GM04503 (cell line): ENCODE results near the gene PTPRZ1.
A peak's percentile ranks its signal among the peaks of the same experiment; 100 is the strongest.

Source experiments
- DNase-seq: peaks from one replicate; pipeline ENCODE4 v3.0.0-alpha.2; 2012; ENCODE audit warnings: low read depth

The PTPRZ1 gene

DNA sequence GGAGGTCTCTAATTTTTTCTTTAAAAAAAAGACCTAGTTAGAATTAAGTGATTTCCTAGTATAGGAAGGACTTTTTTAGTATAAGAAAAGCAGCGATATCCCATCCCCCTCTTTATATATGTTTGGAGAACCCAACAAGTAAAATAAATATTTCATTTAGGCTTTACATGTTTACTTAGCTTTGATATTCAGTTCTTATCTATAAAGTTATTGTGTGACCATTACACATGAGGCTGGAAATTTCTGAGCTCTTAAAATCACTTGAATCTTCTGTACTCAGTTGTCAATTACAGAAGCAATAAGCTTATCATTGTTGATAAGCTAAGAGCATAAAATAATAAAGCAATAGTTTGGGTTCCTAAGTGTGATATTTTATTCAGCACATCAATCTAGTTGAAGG lies 181.4 kb downstream of the PTPRZ1 start:
- no peak for DNase-seq

DNA sequence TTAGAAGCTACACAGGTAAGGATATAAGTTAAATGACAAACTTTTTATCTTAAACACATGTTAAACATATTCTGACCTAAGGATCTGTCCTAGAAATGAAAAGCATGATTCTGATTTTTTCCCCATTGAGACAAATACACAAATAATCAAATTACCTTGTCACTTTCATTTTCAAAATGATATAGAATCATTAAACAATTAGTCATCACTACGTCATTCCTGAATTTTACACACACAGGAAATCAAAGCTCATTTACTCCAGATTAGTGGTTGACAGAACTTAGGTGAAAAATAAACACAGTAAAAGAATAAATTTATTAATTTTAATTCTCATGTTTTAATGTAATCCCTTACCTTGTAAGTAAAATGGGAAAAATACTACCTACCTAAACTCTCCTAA lies 182.1 kb downstream of the PTPRZ1 start:
- DNase-seq, result no peak

DNA sequence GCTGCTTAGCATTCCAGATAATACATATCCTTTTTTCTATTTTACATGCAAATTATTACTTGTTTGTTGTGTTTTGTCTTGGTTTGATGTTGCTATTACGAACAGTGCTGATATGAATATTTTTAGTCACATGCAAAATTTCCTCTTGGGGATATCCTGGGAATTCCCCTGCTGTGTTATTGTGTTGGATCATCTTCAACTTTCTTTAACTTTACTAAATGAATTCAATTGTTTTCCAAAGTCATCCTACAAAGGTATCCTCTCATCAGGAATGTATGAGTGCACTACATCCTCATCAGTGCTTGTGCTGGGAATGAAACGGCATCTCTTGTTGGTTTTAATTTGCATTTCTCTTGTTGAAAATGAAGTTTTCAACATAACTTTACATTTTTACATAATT lies 184.0 kb downstream of the PTPRZ1 start:
- no peak for DNase-seq

DNA sequence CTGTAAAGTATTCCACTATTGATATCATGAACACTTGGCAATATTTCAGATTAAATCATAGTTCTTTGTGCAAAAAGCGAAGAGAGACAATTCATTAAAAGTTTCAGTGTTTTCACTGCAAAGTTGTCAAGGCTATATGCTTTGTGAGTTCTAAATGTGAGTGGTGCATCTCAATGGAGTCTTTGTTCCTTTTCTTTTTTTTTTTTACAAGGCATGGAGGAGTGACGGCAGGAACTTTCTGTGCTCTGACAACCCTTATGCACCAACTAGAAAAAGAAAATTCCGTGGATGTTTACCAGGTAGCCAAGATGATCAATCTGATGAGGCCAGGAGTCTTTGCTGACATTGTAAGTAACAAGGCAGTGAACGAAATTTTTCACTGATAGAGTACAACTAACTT lies 186.6 kb downstream of the PTPRZ1 start:
- DNase-seq, result no peak

DNA sequence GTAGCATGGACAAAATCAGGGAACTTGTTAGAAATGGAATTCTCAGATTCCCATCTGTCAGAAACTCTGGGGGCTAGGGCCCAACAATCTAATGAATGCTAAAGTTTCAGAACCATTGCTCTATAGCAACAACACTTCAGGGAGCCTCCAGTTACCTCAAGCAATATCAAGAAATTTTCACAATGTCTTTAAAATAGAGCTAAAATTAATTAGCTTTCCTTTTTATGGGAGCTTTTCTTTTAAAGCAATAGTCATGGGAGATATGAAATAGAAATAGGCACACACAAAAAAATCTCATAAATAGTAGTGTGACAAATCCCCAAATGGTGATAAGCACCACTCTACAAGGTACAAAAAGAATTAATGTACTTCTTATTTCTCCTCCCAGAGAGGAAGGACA lies 190.2 kb downstream of the PTPRZ1 start:
- DNase-seq, result no peak

DNA sequence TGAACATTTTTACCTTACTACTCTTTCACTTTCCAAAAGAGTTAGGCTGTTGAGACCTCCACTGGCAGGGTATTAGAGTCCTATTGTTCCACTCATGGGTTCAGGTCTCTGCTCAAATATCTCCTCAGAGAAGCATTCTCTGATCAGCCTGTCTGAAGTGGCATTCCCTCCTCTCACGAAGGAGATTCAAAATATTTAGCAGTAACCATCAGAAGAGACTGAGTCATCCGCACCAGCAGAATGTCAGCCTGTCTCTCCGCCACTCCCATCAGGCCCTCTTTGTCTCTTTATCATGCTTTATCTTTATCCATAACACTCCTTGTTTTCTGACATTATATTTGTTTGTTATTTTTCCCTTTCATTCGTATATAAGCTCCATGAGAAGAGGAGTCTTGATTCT lies 192.0 kb downstream of the PTPRZ1 start:
- DNase-seq, result no peak

DNA sequence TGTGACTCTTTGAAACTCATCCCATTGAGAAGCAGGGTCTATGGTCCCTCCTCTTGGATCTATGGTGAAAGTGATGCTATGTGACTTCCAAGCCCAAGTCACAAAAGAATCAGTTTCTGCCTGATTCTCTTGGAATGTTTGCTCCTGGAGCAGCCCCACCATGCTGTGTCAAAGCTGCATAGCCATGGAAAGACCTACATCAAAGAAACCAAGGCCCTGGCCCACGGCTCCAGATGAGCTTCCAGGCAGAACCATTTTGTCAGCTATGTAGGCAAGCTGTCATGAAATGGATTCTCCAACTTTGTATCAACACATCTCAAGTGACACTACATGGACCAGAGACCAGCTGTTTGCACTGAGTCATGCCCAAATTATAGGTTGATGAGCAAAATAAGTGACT lies 194.1 kb downstream of the PTPRZ1 start:
- DNase-seq, result no peak

DNA sequence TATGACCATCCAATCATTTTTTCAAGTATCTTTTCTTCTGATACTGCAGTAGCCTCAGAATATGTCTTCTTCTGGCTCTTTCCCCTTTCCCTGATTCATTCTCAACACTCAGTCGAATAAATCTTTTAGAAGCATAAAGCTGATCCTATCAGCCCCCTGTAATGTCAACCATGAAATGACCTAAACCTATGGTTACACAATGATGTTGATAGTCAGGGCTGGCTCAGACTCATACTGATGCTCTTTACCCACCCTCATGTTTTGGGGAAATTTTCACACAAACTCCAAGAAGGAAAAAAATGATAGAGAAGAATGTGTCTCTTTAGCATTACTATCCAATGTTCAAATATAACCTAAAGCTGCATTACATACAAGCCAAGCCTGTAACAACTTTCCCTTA lies 195.1 kb downstream of the PTPRZ1 start:
- no peak for DNase-seq

DNA sequence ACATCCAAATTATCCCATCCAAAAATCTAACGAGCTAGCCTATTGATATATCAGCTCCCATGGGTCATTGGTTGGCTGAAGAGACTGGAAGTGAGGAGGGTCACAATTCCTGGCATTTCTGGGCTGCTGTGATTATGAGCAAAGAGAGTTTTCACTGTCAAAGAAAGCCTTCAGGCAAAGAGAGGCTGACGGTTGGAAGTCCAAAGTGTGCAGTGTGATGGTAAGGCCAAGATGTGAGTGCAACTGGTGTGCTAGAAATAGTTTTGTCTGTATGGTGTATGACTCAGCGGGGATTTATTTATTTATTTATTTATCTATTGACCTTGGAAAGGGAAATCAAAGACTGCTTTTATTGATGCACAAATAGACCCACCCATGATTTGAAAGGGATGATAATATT lies 196.0 kb downstream of the PTPRZ1 start:
- no peak for DNase-seq

DNA sequence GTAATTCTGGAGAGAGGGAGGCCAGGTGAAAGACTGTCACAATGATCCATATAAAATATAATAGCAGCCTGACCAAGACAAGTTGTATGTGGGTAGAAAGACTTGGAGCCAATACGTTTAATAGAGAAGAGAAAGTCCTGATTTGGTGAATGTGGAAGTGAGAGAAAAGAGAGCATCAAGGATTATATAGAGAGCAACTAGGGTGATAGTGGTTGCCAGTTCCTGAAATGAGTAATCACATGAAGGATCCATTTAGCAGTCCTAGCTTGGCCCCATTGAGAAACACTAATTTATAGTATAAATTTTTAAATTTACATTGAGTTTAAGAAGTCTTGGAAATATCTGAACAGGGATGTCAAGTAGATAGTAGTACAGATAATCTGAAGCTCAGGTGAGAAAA lies 197.1 kb downstream of the PTPRZ1 start:
- no peak for DNase-seq

DNA sequence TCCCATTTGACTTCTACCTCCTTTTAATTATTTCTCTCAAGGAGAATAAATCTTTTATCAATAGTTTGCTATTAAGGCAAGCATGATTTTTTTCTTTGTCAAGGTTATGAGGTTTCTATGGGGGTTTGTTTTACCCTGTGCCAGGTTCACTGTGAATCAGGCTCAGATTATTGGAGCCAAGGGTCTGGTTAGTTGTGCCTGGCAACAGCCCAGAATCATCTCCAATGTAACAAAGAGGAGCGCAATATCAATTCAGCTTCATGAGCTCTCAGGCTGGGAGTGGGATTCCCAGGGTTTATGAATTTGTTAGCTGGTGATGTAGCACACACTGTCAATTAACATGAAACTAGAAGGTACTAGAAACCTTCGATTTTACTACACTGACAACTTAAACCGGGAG lies 197.9 kb downstream of the PTPRZ1 start:
- DNase-seq, result no peak

DNA sequence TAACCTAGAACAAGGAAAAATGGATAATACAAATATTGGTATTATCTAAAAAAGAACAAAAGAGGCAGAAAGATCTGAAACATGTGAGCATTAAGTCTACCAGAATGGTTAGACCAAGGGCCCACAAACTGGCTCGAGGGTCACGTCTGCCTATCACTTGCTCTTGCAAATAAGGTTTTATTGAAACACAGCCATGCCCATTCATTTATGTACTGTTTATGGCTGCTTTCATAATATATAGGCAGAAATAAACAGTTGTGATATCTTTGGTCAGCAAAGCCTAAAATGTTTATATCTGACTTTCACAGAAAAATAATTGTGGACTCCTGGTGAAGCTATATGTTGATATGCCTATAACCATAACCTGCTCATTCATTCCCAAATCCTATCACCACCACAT lies 199.3 kb downstream of the PTPRZ1 start:
- no peak for DNase-seq

DNA sequence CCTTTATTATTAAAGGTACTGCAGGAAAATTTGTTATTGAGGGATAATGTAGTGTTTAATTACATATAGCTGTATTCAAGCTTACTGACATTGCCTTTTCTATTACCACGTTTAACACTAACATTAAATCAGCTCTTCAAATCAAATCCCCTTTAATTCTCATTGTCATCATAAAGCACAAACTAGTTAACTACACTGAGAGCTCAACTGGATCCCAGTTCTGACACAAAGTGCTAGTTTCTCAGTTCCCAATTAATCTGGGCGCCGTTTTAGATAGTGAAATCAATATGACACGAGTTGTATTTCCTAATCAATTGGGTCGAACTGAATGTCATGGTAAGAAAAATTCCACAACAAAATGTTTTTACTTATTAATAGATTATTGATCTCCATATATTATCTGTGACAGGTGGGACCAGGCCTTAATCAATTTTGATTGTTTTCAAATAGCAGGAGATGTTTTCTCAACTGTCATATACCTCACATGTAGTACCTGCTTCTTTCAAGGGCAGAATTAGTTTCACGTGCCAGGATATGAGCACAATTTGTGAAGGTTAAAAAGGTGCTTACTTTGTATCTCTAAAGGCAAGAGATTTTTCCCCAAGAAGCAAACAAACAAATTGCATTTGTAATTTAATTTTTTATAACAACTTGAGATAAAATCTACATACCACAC lies 200.1 kb downstream of the PTPRZ1 start:
- no peak for DNase-seq

DNA sequence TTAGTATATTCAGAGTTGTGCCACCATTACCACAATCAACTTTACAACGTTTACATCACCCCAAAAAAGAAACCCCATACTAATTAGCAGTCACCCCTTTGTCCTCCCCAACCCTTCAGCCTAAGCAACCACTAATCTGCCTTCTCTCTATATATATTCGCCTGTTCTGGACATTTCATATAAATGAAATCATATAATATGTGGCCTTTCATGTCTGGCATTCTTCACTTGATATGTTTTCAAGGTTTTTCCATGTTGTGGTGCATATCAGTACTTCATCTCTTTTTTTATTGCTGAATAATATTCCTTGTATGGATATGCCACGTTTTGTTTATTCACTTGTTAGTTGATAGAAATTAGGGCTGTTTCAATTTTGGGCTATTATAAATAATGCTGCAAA lies 200.7 kb downstream of the PTPRZ1 start:
- DNase-seq, result no peak

DNA sequence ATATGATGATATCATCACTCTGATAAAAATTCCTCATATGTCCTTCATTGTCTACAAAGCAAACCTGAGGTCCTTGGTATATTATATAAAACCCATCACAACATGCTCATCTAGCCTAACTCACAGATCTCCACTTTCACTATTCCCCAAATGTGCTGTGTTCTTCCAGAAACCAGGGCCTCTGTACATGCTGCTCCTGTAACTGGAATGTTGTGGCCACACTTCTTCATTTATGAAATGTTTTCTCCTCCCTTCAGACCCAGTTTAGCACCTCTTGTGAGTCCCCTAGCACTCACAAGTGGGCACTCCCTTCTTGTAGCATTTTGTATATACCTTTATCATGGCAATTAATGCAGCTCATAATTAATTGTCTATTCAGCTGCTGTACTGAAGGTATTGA lies 209.2 kb downstream of the PTPRZ1 start:
- DNase-seq, result no peak

DNA sequence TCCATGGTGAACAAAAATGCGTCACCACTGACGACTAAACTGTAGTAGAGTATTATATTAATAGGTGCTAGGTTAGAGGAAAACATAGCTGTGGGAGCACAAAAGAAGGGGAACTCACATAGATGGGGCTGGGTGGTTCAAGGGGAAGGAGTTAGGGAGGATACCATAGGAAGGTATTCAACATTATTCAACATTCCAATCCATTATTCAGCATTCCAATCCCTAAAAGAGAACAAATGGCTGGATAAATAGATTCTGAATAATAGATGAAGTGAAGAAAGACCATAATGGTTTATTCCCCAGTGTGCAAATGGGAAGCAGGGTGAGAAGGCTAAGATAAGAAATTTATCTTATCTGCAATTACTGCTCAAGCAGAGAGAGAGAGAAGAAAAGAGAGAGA lies 209.7 kb downstream of the PTPRZ1 start:
- no peak for DNase-seq

DNA sequence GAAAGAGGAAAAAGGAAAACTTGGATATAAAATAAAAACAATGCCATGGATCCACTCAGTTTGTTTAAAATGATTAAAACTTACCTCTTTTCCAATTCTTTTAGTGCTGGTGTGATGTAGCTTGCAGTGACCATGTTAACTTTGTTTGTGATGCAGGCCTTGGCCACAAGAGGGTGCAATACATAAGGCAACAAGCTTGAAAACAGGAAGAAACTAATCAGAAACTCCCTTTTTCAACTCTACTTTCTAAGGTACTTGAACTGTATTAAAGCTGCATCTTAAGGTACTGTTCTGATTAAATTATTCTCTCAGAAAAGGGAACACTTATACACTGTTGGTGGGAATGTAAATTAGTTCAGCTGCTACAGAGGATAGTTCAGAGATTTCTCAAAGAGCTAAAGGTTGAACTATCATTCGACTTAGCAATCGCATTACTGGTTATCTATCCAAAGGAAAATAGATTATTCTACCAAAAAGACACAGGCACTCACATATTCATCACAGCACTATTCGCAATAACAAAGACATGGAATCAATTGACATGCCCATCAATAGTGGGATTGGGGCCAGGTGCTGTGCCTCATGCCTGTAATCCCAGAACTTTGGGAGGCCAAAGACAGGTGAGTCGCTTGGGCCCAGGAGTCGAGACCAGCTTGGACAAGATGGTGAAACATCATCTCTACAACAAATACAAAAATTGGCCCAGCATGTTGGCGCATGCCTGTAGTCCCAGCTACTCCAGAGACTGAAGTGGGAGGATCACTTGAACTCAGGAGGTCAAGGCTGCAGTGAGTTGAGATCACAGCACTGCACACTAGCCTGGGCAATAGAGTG lies 220.2 kb downstream of the PTPRZ1 start:
- DNase-seq, result peak; percentile 16

DNA sequence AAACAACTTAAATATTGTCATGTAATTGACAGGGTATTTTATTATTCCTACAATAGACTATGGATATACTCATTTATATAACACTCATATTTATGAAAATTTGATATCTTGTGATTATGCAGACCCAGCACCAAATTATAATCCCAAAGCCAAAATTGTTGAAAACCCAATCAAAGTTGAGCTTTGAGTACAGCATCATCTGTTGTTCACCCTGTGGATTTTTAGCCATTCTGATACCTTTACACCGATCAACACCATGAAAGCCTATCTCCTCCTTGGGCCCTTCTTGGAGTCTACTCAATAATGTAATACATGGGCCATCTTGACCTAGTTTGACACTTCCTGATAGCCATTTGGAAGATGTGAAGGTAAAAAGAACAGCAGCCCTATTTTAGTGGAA lies 221.6 kb downstream of the PTPRZ1 start:
- no peak for DNase-seq

DNA sequence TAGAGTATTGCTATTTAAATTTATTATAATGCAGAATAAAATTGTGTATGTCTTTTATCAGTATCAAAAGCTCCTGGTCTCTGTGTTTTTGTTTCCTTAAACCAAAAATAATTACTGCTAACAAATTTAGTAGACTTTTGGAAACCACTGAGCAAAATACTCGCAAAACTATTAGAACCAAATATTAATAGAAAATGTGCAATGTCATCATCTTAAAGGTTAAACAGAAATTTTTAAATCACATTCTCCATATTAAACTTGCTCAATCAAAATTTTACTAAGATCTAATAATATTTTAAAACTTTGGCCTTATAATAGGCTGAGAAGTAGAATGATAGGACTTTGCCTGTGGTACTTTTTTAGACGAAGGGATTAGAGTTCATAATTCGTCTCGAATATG lies 222.7 kb downstream of the PTPRZ1 start:
- no peak for DNase-seq

DNA sequence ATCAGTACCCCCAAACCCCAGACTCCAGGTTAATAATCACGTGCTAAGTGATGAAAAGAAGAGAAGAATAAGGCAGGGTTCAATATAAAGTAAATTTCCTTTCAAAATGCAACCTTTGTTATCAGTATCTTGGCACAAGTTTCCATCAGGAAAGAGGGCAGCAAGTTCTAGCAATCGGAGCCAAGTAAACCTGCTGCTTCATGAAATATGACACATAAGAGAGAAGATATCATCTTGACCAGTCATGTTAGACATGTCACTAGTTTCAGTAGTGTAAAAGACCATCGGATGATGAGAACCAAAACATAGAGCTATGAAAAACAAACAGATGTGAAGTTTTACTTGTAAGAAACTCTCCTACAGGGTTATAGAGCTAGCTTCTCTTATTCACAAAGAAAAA lies 227.1 kb downstream of the PTPRZ1 start:
- DNase-seq, result no peak

DNA sequence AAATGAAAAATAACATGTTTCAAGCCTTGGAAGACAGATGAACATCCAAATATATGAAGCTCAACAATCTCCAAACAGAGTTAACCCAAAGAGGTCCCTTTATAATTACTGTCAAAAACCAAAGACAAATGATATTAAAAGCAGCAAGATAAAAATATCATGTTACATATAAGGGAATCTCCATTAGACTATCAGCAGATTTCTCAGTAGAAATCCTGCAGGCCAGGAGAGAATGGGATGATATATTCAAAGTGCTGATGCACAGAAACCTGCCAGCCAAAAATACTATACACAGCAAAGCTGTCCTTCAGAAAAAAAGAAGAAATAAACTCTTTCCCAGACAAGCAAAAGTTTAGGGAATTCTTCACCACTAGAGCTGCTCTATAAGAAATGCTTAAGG lies 230.1 kb downstream of the PTPRZ1 start:
- DNase-seq, result no peak
